Heart left ventricle (tissue), 16 donors: ENCODE data around the gene ACP2. TPM values are rescaled to one million over a fixed set of nuclear protein-coding genes. Genes with fewer than 3 reads are reported as not detected.

Experiments used
- ATAC-seq, 4 donors: fragments of 200-7000 bp; cut with Tn5 transposase; one replicate each; pipeline ENCODE4 v1.9.1; 2020 to 2022; ENCODE audit warnings: moderate library complexity in 4 of 4, mild to moderate bottlenecking in 3 of 4, moderate number of reproducible peaks in 1 of 4
- DNase-seq, 5 donors: peaks; one replicate each; pipeline ENCODE4 v3.0.0-alpha.2; 2020
- H3K27ac ChIP-seq, 12 donors: fragments of 200-600 bp; sonication (generic) in 4 of 12; one replicate each; pipeline versions ENCODE4 v1.5.0 to v1.8.0; 2016 to 2022; ENCODE audit warnings: mild to moderate bottlenecking in 2 of 12
- H3K27me3 ChIP-seq, 9 donors: fragments of 200-600 bp; sonication (generic) in 2 of 9; one replicate each; pipeline versions ENCODE4 v1.5.1 to v1.8.0; 2016 to 2022; ENCODE audit warnings: mild to moderate bottlenecking in 3 of 9
- H3K36me3 ChIP-seq, 9 donors: fragments of 200-600 bp; sonication (generic) in 2 of 9; one replicate each; pipeline versions ENCODE4 v1.5.0 to v1.8.0; 2018 to 2022; ENCODE audit warnings: mild to moderate bottlenecking in 2 of 9
- H3K4me1 ChIP-seq, 12 donors: fragments of 200-600 bp; sonication (generic) in 4 of 12; one replicate each; pipeline versions ENCODE4 v1.5.0 to v1.8.0; 2016 to 2022; ENCODE audit warnings: mild to moderate bottlenecking in 3 of 12
- H3K4me3 ChIP-seq, 12 donors: fragments of 200-600 bp; sonication (generic) in 4 of 12; one replicate each; pipeline versions ENCODE4 v1.5.0 to v1.8.0; 2017 to 2022; ENCODE audit warnings: mild to moderate bottlenecking in 9 of 12, moderate library complexity in 4 of 12
- H3K9me3 ChIP-seq, 12 donors: fragments of 200-600 bp; sonication (generic) in 4 of 12; one replicate each; pipeline versions ENCODE4 v1.5.0 to v1.8.0; 2016 to 2022; ENCODE audit warnings: mild to moderate bottlenecking in 1 of 12
- POLR2A ChIP-seq, 2 donors: fragments of 450-650 bp; IDR thresholded peaks; one replicate each; pipeline ENCODE4 v1.6.1; 2017; ENCODE audit warnings: antibody characterized with exemption in 2 of 2, mild to moderate bottlenecking in 2 of 2, moderate library complexity in 2 of 2
- WGBS, 4 donors: extraction: QIAGEN DNeasy Blood & Tissue Kit in 2 of 4; methylation state at CpG; one replicate each; pipeline versions ENCODE4 v1.1.5 to v1.1.7; 2013 to 2018; 5-methylcytosine and 5-hydroxymethylcytosine counted together
- intact Hi-C, 10 donors: fragments of 100-400 bp; cut with DNase I; formaldehyde crosslinking; loops; one replicate each; pipeline versions ENCODE4 v1.11.1 to v1.14.2; 2022
- polyA plus RNA-seq, 2 donors: library from polyadenylated mRNA; stranded (reverse); fragments of 200-250 nt; gene quantifications; one replicate each; pipeline ENCODE4 v1.2.3, GENCODE V29; 2013
- total RNA-seq, 9 donors: library from RNA; depleted of rRNA in 2 of 9; stranded (reverse); fragments of >200 nt in 2 of 9; fragmentation: NEBNext Ultra II Directional in 3 of 9; extraction: Animal tissue kit (Norgen Biotek cat#: 25700) in 3 of 9; gene quantifications; one replicate each; pipeline versions ENCODE4 v1.1.0 to v1.2.4, GENCODE V29; 2016 to 2023
- TF ChIP-seq, protein P1 (sequence below), 12 donors: fragments of 200-600 bp; sonication (generic) in 4 of 12; IDR thresholded peaks; one replicate each; pipeline versions ENCODE4 v1.5.0 to v1.8.0; 2018 to 2022; ENCODE audit warnings: antibody characterized with exemption in 12 of 12, mild to moderate bottlenecking in 5 of 12
- donor health status: ischemic (EF 13 %, LVEDD 7.1; RV severe dilation, severe dysfunction).
- donor health status: healthy with polysubstance abuse.
- donor health status: DM: no; HTN: yes; CAD: no.
- donor health status: DM: no; HTN: no; CAD: no.
- donor health status: ischemic (EF 25% LVEDD 6.9; RV normal size, moderate dysfunction).
- donor health status: ischemic (EF 25% LVEDD 5.7; RV mildly dilated, moderate dysfunction).
- donor health status: healthy.
- donor health status: DM: yes; HTN: yes; CAD: no.
- donor health status: ischemic (EF 35%, LVEDD 5.7; RV mildly dilated, moderate dysfunction).
- donor health status: nonischemic (EF 11% LVEDD 7.7; RV severe dilation, severe dysfunction).
- donor health status: DM: yes; HTN: yes; CAD: no.
- donor health status: PGD.
- donor health status: ischemic (EF 29% LVEDD 5.4; RV normal size, mild dysfunction).
- donor health status: nonischemic (EF 23%, LVEDD 6.1; RV moderate dilation, normal function).

Gene ACP2
- total and polyA plus RNA-seq, 11 donors, result 18.0 to 60.4 (median 26.6) TPM

DNA sequence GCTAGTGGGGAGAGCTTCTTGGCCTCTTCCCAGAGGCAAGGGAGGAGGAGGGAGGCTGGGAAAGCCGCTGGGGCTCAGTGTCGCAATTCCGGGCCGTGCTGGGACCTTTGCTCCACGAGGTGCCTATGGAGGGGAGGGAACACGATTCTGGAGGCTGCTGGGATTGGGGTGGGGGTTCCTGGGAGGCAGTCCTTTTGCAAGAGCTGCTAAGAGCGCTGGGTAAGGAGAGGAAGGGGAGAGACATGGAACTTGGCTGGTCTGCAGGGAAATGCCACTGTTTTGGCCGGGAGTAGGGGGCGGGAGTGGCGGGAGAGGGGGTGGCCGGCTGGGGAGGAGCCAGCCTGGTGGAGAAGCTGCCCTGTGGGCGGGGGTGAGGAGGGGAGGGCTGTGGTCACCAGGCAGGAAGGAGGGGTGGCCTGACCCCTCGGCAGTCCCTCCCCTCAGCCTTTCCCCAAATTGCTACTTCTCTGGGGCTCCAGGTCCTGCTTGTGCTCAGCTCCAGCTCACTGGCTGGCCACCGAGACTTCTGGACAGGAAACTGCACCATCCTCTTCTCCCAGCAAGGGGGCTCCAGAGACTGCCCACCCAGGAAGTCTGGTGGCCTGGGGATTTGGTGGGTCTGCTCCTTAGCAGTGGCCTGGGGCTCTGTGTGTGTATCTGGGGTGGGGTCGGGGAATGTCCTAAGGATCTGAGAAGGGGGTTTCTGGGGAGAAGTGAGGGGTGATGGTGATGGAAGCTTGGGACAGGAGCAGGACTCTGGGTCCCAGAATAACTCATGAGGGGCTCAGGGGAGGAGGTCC, 9.1 kb upstream of the ACP2 start, which contains the start of gene NR1H3:
Gene NR1H3, plus strand, starts transcription at position 480 of the 800 bp plus-strand sequence. CDS start 1,221 bp downstream, outside the sequence.
- intact Hi-C loops, result loop anchor here in 9 of 10 donors (1.0 to 5.0 kb wide), 8 partner anchors 23 to 100 kb away; partner anchors contain the start of genes ARFGAP2 (in 8 of the 9) and MYBPC3 (in 1 of the 9)
- no peaks in the 10 kb centered on the region for H3K27me3 ChIP-seq
- H3K4me1 ChIP-seq, result peaks cover 13 to 74% (median 54%) of the 10 kb centered on the region in 12 donors
- DNase-seq (peak; percentile 75 to 91 (median 89)), ATAC-seq (peak; percentile 39 to 76 (median 71))
- 4 to 8% (median 6%) methylated on average over 14 to 15 of the region's 15 CpGs for WGBS, 4 donors
- H3K36me3 ChIP-seq, result peaks cover 0 to 14% (median 5%) of the 10 kb centered on the region in 9 donors
- H3K4me3 ChIP-seq, result peak within 1 kb of the TSS in 11 of 12 donors; percentile 24 to 57 (median 44)
- peak within 1 kb of the TSS; percentile 54 to 90 (median 82) for H3K27ac ChIP-seq
- H3K9me3 ChIP-seq, result no peaks in the 10 kb centered on the region
- no peak for TF ChIP-seq POLR2A (IDR thresholded peaks at IDR 0.05)
- TF ChIP-seq, protein P1, sequence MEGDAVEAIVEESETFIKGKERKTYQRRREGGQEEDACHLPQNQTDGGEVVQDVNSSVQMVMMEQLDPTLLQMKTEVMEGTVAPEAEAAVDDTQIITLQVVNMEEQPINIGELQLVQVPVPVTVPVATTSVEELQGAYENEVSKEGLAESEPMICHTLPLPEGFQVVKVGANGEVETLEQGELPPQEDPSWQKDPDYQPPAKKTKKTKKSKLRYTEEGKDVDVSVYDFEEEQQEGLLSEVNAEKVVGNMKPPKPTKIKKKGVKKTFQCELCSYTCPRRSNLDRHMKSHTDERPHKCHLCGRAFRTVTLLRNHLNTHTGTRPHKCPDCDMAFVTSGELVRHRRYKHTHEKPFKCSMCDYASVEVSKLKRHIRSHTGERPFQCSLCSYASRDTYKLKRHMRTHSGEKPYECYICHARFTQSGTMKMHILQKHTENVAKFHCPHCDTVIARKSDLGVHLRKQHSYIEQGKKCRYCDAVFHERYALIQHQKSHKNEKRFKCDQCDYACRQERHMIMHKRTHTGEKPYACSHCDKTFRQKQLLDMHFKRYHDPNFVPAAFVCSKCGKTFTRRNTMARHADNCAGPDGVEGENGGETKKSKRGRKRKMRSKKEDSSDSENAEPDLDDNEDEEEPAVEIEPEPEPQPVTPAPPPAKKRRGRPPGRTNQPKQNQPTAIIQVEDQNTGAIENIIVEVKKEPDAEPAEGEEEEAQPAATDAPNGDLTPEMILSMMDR (IDR thresholded peaks at IDR 0.05), result peak; percentile 26 to 76 (median 60)

DNA sequence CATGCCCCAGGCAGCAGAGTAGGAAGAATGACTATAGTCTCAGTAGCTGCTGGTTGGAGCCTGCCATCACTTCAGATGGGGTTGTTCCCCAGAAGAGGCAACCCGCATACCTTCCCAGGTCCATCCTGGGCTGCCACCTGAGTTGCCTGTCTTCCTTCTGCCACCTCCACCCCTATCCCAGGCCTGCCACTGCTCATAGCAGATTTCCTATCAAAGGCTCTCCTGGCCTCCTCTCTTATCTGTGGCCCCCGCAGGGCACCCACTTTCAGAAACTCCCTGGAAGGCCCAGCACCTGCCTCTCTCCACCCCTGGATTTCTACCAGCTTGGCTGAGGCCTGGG, 8.5 kb upstream of the ACP2 start:
- H3K27ac ChIP-seq, result peak overlapping the region; percentile 54 to 90 (median 82)
- peaks cover 13 to 74% (median 54%) of the 10 kb centered on the region in 12 donors for H3K4me1 ChIP-seq

DNA sequence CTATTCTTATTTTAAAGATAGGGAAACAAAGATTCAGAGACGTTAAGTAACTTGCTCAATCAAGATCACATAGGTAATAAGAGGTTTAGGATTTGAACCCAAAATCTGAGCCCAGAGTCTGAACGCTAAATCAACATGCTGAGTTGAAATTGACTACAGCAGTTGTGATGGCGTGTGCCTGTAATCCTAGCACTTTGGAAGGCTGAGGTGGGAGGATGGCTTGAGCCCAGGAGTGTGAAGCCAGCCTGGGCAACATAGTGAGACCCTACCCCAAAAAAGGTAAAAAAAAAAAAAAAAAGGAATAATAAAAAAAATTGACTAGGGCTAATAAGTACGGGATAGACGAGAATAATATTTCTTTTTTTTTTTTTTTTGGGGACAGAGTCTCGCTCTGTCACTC, 7.8 kb upstream of the ACP2 start:
- WGBS, 4 donors, result 88 to 93% (median 91%) methylated on average over 6 of the region's 6 CpGs
- Histone ChIP-seq H3K27ac (peak overlapping the region in 7 of 12 donors; percentile 81 to 90 (median 85)), H3K27me3 (no peaks in the 10 kb centered on the region), H3K4me3 (no peak overlapping the region), H3K9me3 (no peaks in the 10 kb centered on the region), H3K36me3 (peaks cover 0 to 3% (median 0%) of the 10 kb centered on the region in 9 donors), H3K4me1 (peaks cover 13 to 74% (median 54%) of the 10 kb centered on the region in 12 donors)
- TF ChIP-seq, protein P1 (IDR thresholded peaks at IDR 0.05), result no peak
- TF ChIP-seq POLR2A (IDR thresholded peaks at IDR 0.05), result no peak
- DNase-seq, result no peak
- intact Hi-C loops, result loop anchor here in 7 of 10 donors (5.0 kb wide), 4 partner anchors 39 to 101 kb away; partner anchors contain the start of genes ARFGAP2 (in 5 of the 7) and MYBPC3 (in 1 of the 7)
- no peak for ATAC-seq

More for the DNA sequence above, 8.5 kb upstream of the ACP2 start:
- H3K9me3 ChIP-seq, result no peaks in the 10 kb centered on the region
- intact Hi-C loops, result loop anchor here in 7 of 10 donors (5.0 kb wide), 4 partner anchors 40 to 100 kb away; partner anchors contain the start of genes ARFGAP2 (in 5 of the 7) and MYBPC3 (in 1 of the 7)
- H3K36me3 ChIP-seq, result peaks cover 0 to 8% (median 2%) of the 10 kb centered on the region in 9 donors
- no peaks in the 10 kb centered on the region for H3K27me3 ChIP-seq
- TF ChIP-seq, protein P1 (IDR thresholded peaks at IDR 0.05), result no peak
- TF ChIP-seq POLR2A (IDR thresholded peaks at IDR 0.05), result no peak
- H3K4me3 ChIP-seq, result peak overlapping the region in 11 of 12 donors; percentile 24 to 57 (median 44)
- no peak for ATAC-seq
- WGBS, 4 donors, result 45 to 50% (median 48%) methylated on average over 2 of the region's 2 CpGs
- no peak for DNase-seq

DNA sequence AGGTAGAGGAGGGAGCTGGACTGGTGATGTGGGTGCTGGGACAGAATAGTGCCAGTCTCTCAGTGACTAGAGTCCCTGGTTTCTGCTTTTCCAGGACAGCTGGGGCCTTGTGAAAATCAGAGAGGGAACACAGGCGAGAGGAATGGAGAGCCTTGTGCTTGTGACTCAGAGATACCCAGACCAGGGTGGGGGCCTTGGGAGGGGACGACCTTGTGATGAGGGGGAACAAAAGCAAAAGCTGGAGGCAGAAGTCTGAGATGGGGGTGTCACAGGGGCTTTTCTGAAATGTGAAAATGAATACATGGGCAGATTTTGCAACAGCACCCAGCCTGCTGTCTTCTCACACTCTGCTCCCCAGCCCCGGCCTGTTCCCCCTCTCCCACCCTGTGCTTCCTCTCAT, 5.8 kb upstream of the ACP2 start:
- peaks cover 13 to 71% (median 54%) of the 10 kb centered on the region in 12 donors for H3K4me1 ChIP-seq
- no peaks in the 10 kb centered on the region for H3K9me3 ChIP-seq
- H3K36me3 ChIP-seq, result no peaks in the 10 kb centered on the region
- peak overlapping the region; percentile 64 to 90 (median 78) for H3K27ac ChIP-seq
- H3K4me3 ChIP-seq, result peak overlapping the region in 1 of 12 donors; percentile 2
- intact Hi-C loops, result no loop called here
- ATAC-seq (peak in 3 of 4 donors; percentile 8 to 15 (median 10)), DNase-seq (peak in 1 of 5 donors; percentile 48)
- no peaks in the 10 kb centered on the region for H3K27me3 ChIP-seq
- 31 to 51% (median 39%) methylated on average over 3 of the region's 3 CpGs for WGBS, 4 donors
- TF ChIP-seq, protein P1 (IDR thresholded peaks at IDR 0.05), result no peak
- no peak for TF ChIP-seq POLR2A (IDR thresholded peaks at IDR 0.05)
